HG03139 (cell line): ENCODE results near the gene FAM221B.

Experiments
- ATAC-seq: cut with Tn5 transposase; IDR thresholded peaks from one replicate; pipeline ENCODE4 v1.9.1; 2021; ENCODE audit not compliant: unreplicated experiment

Gene FAM221B, protein sequence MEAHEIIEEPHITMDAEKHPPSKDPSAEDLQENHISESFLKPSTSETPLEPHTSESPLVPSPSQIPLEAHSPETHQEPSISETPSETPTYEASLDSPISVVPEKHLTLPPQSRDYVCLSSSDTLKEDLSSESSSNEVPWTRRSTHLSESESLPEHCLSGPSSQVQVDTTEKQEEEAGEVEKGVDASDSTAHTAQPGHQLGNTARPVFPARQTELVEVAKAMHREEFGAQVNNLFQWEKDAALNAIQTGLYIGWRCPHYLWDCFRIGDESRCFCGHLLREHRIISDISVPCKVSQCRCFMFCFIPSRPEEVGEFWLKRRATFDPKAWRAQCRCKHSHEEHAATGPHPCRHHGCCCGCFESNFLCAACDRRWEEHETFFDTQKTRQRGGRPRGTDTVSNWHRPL

DNA sequence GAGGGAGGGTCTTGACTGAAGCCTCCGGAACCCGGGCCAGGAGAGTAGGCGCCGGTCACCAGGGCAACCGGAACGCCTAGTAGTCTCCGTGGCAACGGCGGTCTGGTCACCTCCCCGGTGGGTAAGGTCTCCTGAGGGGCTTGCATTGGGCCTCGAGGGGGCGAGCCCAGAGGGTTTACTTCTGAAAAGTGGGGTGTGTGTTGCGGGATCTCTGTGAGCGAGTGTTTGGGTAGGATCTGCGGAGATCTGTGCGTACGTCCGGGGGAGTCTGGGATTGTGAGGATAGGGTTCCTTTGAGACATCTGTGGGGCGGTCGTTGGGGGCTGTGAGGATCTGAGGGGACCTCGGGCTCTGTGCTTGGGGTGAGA is at the start of gene FAM221B:
TSS of gene FAM221B (minus strand) at position 17 of the 368 bp plus-strand sequence. CDS start 2,571 bp downstream, outside the sequence.
- ATAC-seq = no peak

DNA sequence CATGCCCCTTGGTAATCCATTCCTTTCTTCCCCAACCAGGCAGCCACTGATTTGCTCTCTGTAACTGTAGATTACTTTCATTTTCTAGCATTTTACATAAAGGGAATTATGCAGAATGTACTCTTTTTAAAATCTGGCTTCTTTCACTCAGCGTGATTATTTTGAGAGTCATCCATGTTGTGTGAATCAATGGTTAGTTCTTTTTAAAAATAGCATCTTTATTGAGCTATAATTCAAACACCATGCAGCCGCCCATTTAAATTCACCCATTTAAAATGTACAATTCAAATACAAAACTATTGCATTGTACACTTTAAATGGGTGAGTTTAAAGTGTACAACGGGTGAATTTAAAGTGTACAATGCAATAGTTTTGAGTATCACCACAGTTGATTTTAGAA is 44.0 kb upstream of the FAM221B start:
- ATAC-seq = no peak

DNA sequence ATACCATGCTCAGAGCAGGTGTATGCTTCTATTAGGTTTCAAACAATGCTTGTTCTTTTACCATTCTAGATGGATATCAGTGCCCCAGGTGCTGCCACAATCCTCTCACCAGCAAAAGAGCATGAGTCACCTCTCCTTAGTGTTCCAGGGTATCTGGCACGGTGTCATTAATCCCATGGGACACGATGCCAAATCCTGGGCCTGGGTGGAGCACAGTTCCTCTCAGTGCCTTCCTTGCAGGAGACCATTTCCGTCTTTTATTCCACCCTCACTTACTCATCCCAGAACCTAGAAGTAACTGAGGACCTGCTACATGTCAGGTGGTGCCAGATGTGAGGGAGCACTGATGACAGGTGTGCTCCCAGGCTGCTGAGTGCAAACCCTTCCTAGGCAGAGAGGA is 43.0 kb upstream of the FAM221B start:
- ATAC-seq = no peak

DNA sequence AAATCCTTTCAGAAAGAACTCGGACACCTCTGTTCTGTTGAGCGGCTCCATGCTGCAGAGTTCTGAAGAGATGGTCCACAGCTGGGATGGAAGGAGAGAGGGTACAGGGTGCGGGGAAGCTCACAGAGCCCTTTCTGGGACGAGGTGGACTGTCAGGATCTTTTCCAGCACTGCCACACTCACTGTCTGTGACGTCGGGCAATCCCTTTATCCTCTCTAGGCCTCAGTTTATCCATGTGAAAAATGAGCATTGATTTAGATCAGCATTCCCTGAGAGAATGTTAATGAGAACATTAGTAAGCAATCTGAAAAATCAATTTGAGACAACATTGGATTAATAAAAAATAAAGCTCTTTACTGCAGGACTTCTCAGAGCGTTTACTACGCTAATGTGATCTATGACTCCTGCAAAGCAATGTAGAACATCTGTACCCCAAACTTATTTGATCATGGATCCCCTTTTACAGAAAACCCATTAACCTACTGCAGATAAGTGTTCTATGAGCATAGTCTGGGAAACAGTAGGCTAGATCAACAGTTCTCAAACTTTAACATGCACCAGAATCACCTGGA is 41.9 kb upstream of the FAM221B start, which contains the start of gene OR13J1:
TSS of gene OR13J1 (minus strand) at position 51 of the 573 bp plus-strand sequence. CDS start at position 51, 0 bp downstream.
- no peak for ATAC-seq

DNA sequence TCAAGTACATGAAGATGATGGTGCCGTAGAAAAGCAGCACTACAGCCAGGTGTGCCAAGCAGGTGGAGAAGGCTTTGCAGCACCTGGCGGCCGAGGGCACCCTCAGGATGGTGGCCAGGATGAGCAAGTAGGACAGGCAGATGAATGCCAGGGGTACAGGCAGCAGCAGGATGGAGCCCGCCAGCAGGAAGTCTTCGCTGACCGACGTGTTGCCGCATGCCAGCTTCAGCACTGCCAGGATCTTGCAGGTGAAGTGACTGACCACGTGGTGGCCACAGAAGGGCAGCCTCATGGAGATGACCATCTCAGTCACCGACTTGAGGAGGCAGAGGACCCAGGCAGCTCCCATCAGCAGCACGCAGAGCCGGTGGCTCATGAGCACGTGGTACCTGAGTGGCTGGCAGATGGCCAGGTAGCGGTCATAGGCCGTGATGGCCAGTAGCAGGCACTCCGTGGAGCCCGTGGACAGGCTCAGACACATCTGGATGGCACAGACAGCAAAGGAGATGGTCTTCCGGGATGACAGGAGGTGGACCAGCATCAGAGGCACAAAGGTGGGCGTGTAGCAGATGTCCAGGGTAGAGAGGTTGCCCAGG is 41.2 kb upstream of the FAM221B start:
- no peak for ATAC-seq

DNA sequence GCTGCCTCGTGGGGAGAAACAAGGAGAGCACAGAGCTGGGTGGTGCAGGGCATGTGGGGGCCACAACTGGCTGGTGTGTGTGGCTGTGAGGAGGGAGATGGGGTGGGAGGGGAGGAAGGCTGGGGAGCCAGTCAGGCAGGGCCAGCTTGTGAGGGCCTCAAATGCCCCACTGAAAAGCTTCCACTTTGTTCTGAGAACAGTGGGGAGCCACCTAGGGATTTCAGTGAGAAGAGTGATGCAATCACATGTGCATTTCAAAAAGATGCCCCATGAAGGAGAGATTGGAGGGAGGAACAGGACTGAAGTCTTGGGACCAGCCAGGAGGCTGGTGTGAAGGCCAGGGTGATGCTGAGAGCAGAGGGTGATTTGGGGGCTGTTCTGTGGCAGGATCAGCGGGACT is 40.4 kb upstream of the FAM221B start:
- no peak for ATAC-seq

DNA sequence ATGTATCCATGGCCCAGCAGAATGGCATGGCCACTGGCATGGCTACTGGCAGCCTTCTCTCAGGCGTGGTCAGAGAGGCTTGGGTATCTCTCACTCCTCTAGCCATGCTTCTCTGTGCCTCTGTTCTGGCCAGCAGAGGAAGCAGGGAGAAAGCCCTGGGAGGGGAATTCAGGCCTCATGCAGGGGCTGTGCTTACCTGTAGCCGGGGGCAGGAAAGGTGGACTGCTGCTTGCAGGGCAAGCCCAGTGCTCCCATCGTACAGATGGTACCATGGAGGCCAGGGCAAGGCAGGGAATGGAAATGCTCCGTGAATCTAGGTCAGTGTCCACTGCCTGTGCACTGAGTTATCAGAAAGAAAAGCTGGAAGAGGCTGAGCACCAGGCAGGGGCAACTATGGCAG is 39.0 kb upstream of the FAM221B start:
- no peak for ATAC-seq

DNA sequence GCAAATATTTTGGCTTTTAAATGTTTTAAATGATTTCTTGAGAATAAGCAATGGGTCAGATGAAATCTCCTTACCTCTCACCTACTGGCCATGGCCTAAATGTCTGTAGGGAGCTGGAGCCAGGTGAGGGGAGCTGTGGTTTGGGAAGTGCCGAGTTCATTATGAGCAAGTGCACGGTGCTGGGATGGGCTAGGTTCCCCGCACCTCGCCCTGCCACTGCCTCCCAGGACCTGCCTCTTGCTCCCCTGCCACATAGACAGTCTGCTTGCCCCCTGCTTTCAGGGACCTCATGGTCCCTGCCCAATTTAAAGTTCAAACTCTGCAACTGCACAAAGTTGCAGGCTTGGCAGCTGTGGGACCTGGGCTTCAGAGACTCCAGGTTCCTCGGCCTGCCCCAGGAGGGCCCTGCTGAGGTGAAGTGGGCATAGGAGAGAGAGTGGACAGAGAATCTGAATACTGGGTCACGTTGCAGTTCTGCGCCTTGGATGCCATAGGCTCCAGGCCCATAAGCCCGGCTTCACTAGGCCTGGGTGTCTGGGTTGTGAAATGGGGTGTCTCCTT is 36.2 kb upstream of the FAM221B start:
- ATAC-seq = no peak

DNA sequence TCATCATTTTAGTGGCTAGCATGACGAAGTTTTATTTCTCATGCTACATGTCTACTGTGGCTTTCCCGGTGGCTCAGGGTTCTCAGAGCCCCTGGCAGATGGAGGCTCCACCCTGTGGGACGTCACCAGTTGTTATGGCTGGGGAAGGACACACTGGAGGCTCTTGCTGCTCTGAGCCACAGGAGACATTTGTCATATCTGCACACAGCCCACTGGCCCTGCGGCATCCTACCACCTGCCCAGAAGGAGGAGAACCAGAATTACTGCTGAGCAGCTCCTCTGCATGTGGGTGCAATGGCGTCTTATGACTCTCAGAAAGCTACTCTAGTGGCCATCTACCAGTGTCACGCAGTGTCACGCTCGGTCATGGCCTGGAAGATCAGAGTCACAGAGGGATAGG is 35.1 kb upstream of the FAM221B start:
- no peak for ATAC-seq

DNA sequence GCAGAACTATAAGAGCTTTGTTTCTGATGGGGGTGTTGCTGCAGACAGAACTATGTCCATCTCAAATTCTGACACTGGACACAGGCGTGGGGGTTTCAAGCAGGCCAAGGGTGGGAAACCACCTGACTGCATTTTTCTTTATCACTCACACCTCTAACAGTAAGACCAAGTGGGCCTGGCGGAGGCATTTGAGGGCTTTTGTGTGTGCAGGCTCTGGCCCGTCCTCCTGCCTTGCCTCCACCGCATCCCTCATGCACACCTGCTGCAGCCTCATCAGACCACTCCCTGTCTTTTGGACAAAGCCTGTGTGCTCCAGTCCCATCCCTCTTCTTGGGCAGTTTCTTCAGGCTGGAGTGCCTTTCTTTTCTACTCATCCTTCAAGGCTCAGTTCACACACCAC is 33.8 kb upstream of the FAM221B start:
- no peak for ATAC-seq

DNA sequence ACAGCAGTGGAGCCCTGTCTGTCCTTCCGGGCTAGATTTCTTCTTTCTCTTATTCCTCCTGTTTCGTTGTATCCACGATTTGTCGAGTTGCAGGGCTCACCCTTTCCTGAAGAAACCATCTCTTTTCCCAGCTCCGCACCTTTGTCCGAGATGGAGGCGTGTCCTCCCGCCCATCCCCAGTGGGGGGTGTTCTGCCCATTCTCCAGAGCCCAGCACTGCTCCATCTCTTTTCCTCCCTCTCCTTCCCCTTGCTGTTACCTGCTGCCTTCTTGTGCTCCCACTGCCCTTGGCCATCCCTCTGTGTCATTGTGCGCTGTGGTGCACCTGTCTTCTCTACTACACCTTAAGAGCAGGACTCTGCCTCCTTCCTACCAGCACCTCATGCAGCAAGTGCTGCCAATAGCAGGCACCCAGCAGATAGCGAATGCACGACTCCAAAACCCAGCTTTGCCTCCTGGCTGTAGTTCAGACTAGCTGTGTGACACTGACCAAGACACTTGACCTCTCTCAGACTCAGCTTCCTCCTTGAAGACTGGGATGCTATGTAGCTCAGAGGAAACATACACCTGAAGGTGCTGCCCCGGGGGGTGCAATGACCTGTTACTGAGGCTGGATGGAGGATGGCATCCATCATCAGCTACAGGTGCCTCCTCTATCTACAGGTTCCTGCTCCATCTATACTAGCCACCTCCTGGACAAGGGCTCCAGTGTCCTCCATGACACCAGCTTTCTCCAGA is 32.8 kb upstream of the FAM221B start:
- ATAC-seq = no peak

DNA sequence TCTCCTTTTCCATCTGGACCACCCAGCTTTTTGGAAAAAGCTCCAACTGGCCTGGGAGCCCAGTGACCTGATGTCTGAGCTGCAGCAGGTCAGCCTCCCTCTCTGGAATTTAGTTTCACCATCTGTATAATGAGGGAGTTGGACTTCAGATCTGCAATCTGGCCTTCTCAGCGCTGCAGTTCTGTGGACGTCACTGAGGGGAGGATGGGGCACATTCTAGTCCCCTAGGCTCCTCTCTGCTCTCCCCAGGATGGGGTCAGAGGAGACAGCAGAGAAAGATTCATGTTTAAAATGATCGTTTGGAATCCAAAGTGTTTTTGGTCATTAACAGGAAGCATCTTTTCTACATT is 31.4 kb upstream of the FAM221B start:
- ATAC-seq = no peak

DNA sequence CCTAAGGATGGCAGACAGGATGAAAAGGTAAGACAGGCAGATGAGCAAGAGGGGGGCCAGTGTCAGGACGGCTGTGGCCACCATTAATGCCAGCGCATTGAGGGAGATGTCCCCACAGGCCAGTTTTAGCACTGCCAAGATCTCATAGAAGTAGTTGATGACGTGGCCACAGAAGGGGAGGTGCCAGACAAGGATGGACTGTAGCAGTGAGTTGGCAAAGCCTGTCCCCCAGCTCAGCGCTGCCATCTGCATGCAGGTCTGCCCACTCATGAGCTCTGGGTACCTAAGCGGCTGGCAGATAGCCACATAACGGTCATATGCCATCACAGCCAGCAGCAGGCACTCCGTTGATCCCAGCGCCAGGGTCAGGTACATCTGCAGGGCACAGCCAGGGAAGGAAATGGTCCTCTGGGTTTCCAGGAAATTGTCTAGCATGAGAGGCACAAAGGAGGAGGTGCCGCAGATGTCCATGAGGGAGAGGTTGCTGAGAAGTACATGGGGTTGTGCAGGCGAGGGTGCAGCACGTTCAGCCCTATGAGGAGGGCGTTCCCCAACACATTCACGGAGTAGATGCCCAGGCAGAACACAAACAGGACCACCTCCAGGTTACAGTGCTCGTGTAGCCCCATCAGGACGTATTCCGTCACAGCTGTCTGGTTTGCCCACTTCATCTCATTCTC is 30.9 kb upstream of the FAM221B start:
- no peak for ATAC-seq

DNA sequence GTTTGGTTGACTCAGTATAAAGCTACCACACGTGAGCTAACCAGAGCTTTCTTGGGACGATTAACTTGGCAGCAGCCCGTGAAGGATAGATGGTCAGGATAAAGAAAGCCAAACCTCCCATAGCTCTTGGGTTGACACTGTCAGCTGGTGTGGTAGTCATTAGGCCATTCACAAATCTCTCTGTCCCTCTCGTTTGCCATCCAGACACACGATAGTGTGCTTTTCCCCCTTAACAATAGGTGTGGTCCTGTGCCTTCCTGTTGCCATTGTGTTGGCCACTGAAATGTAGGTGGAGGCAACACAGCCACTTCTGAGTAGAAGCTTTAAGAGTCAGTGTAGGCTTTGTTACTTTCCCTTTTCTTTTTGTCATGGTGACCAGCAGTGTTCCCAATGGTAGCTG is 29.9 kb upstream of the FAM221B start:
- ATAC-seq = no peak

DNA sequence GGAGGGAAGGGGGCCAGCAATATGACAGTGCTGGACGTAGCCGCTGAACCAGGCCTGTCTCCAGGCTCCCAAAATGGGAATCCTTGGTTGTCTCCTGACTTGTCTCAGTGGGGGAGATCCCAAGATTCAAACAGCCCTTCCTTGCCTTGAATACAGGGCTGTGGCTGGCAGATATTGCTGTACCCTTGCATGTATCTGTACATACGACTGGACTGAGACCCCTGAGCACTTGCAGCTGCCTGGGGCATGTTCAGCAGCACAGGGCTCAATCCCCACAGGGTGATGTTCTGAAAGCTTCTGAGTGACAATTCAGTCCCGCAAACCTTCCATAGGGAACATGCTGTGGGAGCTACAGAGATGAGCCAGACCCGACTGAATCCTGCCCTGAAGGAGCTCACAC is 28.4 kb upstream of the FAM221B start:
- no peak for ATAC-seq

DNA sequence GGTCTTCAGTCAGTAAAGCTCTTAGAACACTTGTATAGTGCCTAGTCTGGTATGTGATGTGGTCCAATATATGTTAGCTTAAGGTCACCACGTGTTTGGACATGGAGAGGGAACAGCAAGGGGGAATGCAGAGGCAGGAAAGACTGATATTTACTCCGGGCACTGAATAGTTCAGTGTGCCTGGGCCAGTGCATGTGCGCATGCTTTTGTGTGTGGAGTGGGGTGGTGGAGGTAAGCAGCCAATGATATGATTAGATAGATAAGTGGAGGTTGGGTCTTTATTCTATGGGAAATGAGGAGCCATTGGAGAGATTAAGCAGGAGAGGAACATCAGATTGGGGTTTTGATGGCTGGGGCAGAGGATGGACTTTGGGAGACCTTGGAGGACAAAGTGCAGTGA is 27.7 kb upstream of the FAM221B start:
- no peak for ATAC-seq

DNA sequence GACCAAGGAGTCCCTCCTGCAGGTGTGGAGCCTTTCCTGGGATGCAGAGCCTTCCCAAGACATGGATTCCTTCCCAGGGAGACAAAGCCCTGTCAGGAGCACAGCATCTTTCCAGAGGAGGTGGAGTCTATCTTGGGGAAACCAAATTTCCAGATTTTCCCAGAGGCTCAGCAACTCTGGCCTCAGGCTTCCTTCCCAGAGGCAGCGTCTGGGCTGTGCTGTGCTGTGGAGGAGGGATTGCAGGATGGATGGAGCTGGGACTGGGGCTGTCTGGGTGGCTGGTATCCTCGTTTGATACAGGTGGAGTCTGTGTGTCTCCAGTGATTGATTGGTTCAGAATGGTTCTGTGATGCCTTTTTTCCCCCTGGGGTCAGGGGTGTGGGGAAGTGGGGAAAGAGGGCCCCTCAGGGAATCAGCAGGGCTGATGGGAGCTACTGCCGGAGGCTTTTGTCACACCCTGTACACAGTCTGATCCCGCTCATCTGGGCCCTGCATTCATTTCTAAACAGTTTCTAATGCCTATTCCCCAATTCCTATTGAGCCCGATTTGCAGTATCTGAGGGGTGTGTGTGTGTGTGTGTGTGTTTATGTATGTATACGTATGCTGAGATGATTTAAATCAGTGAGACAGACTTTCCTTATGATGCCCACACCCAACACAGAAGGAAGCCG is 25.7 kb upstream of the FAM221B start:
- no peak for ATAC-seq

DNA sequence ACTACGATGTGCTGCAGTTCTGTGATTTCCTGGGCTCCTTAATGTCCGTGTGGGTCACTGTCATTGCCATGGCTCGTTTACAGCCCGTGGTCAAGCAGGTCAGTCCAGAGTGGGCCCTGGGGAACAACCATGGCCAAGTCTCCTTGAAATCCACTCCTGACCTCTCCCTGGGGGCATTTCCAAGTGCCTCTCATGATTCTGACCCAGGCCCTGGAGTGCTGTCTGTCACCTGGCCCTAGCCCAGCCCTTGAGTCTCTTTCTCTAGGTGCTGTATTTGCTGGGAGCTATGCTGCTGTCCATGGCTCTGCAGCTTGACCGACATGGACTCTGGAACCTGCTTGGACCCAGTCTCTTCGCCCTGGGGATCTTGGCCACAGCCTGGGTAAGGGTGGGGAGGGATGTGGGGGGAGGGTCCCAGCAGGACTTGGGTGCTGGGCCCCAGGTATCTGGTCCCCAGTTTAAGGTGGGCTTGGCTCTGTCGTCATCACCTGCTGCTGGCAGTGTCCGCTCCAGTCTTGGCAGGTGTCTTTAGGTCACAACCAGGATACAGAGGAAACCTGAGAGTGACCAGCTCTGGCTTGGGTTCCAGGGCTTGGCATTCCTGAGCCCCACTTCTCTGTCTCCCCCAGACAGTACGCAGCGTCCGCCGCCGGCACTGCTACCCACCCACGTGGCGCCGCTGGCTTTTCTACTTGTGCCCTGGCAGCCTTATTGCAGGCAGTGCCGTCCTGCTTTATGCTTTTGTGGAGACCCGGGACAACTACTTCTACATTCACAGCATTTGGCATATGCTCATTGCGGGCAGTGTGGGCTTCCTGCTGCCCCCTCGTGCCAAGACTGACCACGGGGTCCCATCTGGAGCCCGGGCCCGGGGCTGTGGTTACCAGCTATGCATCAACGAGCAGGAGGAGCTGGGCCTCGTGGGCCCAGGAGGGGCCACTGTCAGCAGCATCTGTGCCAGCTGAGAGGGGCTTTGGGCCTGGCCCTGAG is 24.6 kb upstream of the FAM221B start:
- ATAC-seq = no peak

DNA sequence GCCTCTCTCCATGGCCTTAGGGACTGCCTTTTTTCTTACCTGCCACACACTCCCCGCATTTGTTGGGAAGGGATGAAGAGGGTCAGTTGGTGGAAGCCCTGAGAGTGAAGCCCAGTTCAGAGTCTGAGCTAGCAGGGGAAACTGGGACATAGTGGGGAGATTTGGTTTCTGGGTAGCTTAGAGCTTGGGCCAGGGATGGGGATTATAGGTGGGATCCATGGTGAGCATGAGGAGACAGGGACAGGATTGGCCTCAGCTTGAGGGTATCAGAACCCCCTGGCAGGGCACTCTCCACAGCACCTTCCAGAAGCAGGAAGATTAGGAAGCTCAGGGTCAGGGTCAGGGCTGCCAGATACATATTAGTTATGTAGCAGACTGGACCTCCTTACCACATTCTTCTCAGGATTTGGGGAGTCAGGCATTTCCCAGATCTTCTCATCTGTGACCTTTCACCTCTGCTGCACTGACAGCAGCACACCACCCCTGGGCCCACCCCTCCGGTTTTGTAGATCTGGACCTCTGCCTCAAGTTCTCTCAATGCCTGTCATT is 23.8 kb upstream of the FAM221B start:
- ATAC-seq = no peak
